GM12878 (cell line): ENCODE measurements around the gene TMEM181. TPM values are rescaled to one million over a fixed set of nuclear protein-coding genes. Genes with fewer than 3 reads are reported as not detected.

Experiments
- FOS ChIP-seq: IDR thresholded peaks from 3 replicates; pipeline ENCODE4 v1.6.1; 2011; ENCODE audit warnings: borderline replicate concordance; ENCODE audit not compliant: insufficient read length; ENCODE audit errors: extremely low read depth
- PAX8 ChIP-seq: fragments of 450-650 bp; IDR thresholded peaks from 2 replicates; pipeline ENCODE4 v1.6.1; 2017; ENCODE audit warnings: mild to moderate bottlenecking, moderate library complexity
- POLR2AphosphoS5 ChIP-seq: IDR thresholded peaks from 2 replicates; pipeline ENCODE4 v1.6.1; 2011; ENCODE audit warnings: mild to moderate bottlenecking, low read length, inconsistent platforms
- RAD51 ChIP-seq: fragments of 450-650 bp; IDR thresholded peaks from 2 replicates; pipeline ENCODE4 v1.6.1; 2016; ENCODE audit warnings: moderate library complexity, mild to moderate bottlenecking, inconsistent platforms
- SREBF2 ChIP-seq: IDR thresholded peaks from 2 replicates; pipeline ENCODE4 v1.6.1; 2012; ENCODE audit warnings: mild to moderate bottlenecking, low read length
- ZZZ3 ChIP-seq: IDR thresholded peaks from 2 replicates; pipeline ENCODE4 v1.6.1; 2011; ENCODE audit warnings: low read depth; ENCODE audit not compliant: control insufficient read depth, insufficient read length
- polyA plus RNA-seq, 11 experiments: library from polyadenylated mRNA; depleted of rRNA in 4 of 11; unstranded in 6 of 11; stranded (reverse) in 5 of 11; fragments of >200 nt; fragmentation: Nextera tagmentation in 4 of 11; fragmentation: Illumina TruSeq in 1 of 11; extraction: Ambion mirVana in 4 of 11; extraction: Trizol in 1 of 11; gene quantifications; 1 replicate in 1 of 11; 2 replicates in 10 of 11; pipeline versions ENCODE4 v1.2.1 to v1.2.3, GENCODE V29; 2011 to 2016; ENCODE audit warnings: inconsistent platforms in 2 of 11, missing spikeins in 2 of 11, low read depth in 1 of 11
- total RNA-seq, 4 experiments: library from RNA; depleted of rRNA in 3 of 4; stranded (reverse); fragments of >200 nt in 3 of 4; fragmentation: Illumina TruSeq in 1 of 4; extraction: Trizol in 1 of 4; gene quantifications; 2 replicates each; pipeline versions ENCODE4 v1.2.1 to v1.2.3, GENCODE V29; 2013 to 2021
- TF ChIP-seq, protein P1 (sequence below): fragments of 450-650 bp; conservative IDR thresholded peaks from 2 replicates; pipeline ENCODE4 v1.6.1; 2017; ENCODE audit warnings: mild to moderate bottlenecking, moderate library complexity
- TF ChIP-seq, protein P2 (sequence below): fragments of 450-650 bp; formaldehyde crosslinking; IDR thresholded peaks from 2 replicates; pipeline ENCODE4 v1.4.0; 2022; ENCODE audit warnings: mild to moderate bottlenecking, moderate library complexity

The TMEM181 gene
- total and polyA plus RNA-seq, 10 of the 15 experiments (the other 5 are each of a cell fraction or from before 2014, with no cell fraction given): 1.5 to 7.9 (median 5.2) TPM

DNA sequence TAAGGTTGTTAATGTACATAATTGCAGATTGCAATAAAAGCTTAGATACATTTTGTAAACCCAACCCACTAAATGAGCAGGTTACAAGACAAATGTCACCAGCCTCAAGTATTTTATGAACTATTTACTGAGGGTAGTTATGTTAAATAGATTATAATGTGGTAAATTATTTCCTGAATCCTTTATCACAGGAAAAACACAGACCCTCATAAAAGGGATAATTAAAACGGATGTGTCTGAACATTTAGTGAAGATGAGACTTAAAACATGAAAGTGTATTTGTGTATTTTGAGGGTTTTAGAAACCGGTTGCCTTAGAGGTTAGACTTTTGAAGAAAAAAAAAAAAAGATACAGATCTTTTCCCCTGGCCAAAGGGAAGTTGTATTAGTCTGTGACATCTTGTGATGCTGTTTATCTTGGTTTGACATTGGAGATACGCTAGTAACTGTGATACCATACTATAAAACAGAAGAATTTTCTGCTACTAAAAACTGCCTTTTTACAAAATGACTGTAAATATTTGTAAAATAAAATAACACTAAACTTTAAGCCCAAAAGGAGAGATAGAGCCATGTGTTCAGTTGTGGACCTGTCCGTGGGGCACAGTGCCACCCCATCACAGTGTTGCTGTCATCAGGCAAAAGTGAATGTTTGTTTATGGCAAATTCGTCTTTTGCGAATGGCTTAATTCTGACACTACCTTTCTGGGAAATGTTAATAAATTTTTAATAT is 75.0 kb downstream of the TMEM181 start (continued):
- TF ChIP-seq, protein P1, sequence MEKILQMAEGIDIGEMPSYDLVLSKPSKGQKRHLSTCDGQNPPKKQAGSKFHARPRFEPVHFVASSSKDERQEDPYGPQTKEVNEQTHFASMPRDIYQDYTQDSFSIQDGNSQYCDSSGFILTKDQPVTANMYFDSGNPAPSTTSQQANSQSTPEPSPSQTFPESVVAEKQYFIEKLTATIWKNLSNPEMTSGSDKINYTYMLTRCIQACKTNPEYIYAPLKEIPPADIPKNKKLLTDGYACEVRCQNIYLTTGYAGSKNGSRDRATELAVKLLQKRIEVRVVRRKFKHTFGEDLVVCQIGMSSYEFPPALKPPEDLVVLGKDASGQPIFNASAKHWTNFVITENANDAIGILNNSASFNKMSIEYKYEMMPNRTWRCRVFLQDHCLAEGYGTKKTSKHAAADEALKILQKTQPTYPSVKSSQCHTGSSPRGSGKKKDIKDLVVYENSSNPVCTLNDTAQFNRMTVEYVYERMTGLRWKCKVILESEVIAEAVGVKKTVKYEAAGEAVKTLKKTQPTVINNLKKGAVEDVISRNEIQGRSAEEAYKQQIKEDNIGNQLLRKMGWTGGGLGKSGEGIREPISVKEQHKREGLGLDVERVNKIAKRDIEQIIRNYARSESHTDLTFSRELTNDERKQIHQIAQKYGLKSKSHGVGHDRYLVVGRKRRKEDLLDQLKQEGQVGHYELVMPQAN: no peak
- no peak for TF ChIP-seq ZZZ3
- TF ChIP-seq RAD51: no peak
- TF ChIP-seq POLR2AphosphoS5: no peak
- TF ChIP-seq SREBF2: no peak
- TF ChIP-seq, protein P2, sequence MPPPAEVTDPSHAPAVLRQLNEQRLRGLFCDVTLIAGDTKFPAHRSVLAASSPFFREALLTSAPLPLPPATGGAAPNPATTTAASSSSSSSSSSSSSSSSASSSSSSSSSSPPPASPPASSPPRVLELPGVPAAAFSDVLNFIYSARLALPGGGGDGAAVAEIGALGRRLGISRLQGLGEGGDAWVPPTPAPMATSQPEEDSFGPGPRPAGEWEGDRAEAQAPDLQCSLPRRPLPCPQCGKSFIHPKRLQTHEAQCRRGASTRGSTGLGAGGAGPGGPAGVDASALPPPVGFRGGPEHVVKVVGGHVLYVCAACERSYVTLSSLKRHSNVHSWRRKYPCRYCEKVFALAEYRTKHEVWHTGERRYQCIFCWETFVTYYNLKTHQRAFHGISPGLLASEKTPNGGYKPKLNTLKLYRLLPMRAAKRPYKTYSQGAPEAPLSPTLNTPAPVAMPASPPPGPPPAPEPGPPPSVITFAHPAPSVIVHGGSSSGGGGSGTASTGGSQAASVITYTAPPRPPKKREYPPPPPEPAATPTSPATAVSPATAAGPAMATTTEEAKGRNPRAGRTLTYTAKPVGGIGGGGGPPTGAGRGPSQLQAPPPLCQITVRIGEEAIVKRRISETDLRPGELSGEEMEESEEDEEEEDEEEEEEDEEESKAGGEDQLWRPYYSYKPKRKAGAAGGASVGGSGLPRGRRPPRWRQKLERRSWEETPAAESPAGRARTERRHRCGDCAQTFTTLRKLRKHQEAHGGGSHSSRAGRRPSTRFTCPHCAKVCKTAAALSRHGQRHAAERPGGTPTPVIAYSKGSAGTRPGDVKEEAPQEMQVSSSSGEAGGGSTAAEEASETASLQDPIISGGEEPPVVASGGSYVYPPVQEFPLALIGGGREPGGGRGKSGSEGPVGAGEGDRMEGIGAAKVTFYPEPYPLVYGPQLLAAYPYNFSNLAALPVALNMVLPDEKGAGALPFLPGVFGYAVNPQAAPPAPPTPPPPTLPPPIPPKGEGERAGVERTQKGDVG (CRISPR knock-in tag): no peak
- TF ChIP-seq PAX8: no peak
- no peak for TF ChIP-seq FOS
- TF ChIP-seq, all 136 proteins: peak for 0
